HCT116 (cell line): ENCODE data around the gene ANXA7. TPM values are rescaled to one million over a fixed set of nuclear protein-coding genes. Genes with fewer than 3 reads are reported as not detected.

Experiments
- ATAC-seq: fragments of 200-7000 bp; cut with Tn5 transposase; 2 replicates; pipeline ENCODE4 v1.9.1; 2020; ENCODE audit warnings: mild to moderate bottlenecking, moderate library complexity
- Bru-seq: library from RNA; stranded (reverse); fragments of 400-500 nt; gene quantifications from one replicate; lab custom pipeline; 2021; lab: Mats Ljungman, UMichigan
- BruChase-seq, 2 experiments: library from RNA; stranded (reverse); fragments of 400-500 nt; gene quantifications; one replicate each; lab custom pipeline; 2021; lab: Mats Ljungman, UMichigan
- BruUV-seq: library from RNA; stranded (reverse); fragments of 400-500 nt; replicated peaks from 2 replicates; lab custom pipeline; 2021; lab: Mats Ljungman, UMichigan
- CTCF ChIA-PET: fragments of 300-600 bp; sonication (Branson Sonifier 250); formaldehyde crosslinking; loops from one replicate; lab custom pipeline; 2021; ENCODE audit warnings: antibody characterized with exemption; lab: Charles Lee
- POLR2A ChIA-PET: fragments of 300-600, 350-600 bp; sonication (Branson Sonifier 250); formaldehyde crosslinking; loops from one replicate; lab custom pipeline; 2021; ENCODE audit warnings: antibody characterized with exemption; lab: Charles Lee
- RAD21 ChIA-PET, 2 experiments: fragments of 300-600 bp; sonication (Branson Sonifier 250); formaldehyde crosslinking; loops; one replicate each; lab custom pipeline; 2023; ENCODE audit warnings: low total read pairs in 2 of 2; ENCODE audit not compliant: uncharacterized antibody in 2 of 2, unreplicated experiment in 2 of 2, low non-redundant PET in 1 of 2; lab: Charles Lee
- DNase-seq: peaks from one replicate; pipeline ENCODE4 v3.0.0-alpha.2; 2010; ENCODE audit warnings: low read depth, low spot score
- H2AFZ ChIP-seq: fragments of 200-600 bp; shearing (Covaris generic), sonication (generic); 2 replicates; pipeline ENCODE4 v1.6.1; 2017; ENCODE audit warnings: low read depth, mixed run types, mixed read lengths, antibody characterized with exemption, low read length; ENCODE audit not compliant: poor library complexity, severe bottlenecking
- H3K27ac ChIP-seq: 2 replicates; pipeline ENCODE4 v1.5.1; 2012; ENCODE audit warnings: low read depth, low read length
- H3K27me3 ChIP-seq: fragments of 200-600 bp; sonication (generic); 2 replicates; pipeline ENCODE4 v1.6.1; 2016; ENCODE audit warnings: mixed run types, low read length, mixed read lengths; ENCODE audit not compliant: insufficient read depth
- H3K36me3 ChIP-seq, 2 experiments: fragments of 200-500 bp in 1 of 2; fragments of 200-600 bp in 1 of 2; sonication (Bioruptor generic) in 1 of 2; sonication (generic) in 1 of 2; 2 replicates each; pipeline versions ENCODE4 v1.5.1 to v1.6.1; 2014 to 2016; ENCODE audit warnings: low read length in 2 of 2, inconsistent platforms in 1 of 2, mixed read lengths in 1 of 2, mixed run types in 1 of 2; ENCODE audit not compliant: insufficient read depth in 2 of 2, control insufficient read depth in 1 of 2
- H3K4me1 ChIP-seq, 2 experiments: fragments of 200-600 bp in 1 of 2; sonication (generic) in 1 of 2; 2 replicates each; pipeline versions ENCODE4 v1.5.1 to v1.6.1; 2012 to 2017; ENCODE audit warnings: low read length in 2 of 2, inconsistent platforms in 1 of 2, mild to moderate bottlenecking in 1 of 2, mixed read lengths in 1 of 2, mixed run types in 1 of 2, moderate library complexity in 1 of 2; ENCODE audit not compliant: insufficient read depth in 2 of 2, control insufficient read depth in 1 of 2
- H3K4me2 ChIP-seq: fragments of 200-600 bp; sonication (generic); 2 replicates; pipeline ENCODE4 v1.6.1; 2017; ENCODE audit warnings: mixed run types, low read length, mixed read lengths
- H3K4me3 ChIP-seq, 2 experiments: fragments of 200-600 bp in 1 of 2; sonication (generic) in 1 of 2; replicated peaks in 1 of 2; 2 replicates each; pipeline ENCODE4 v1.5.1; 2011 to 2016; ENCODE audit warnings: low read length in 2 of 2, control low read depth in 1 of 2, low read depth in 1 of 2, mild to moderate bottlenecking in 1 of 2, mixed read lengths in 1 of 2, mixed run types in 1 of 2
- H3K79me2 ChIP-seq: fragments of 200-600 bp; sonication (generic); 2 replicates; pipeline ENCODE4 v1.6.1; 2017; ENCODE audit warnings: mild to moderate bottlenecking, mixed run types, low read length, moderate library complexity, mixed read lengths; ENCODE audit not compliant: insufficient read depth
- H3K9ac ChIP-seq: fragments of 200-600 bp; sonication (generic); 2 replicates; pipeline ENCODE4 v1.6.1; 2016; ENCODE audit warnings: low read length, mixed read lengths
- H3K9me2 ChIP-seq: fragments of 200-600 bp; sonication (generic), shearing (Covaris generic); 2 replicates; pipeline ENCODE4 v1.6.1; 2017; ENCODE audit warnings: mixed run types, mild to moderate bottlenecking, moderate library complexity; ENCODE audit not compliant: insufficient read depth
- H3K9me3 ChIP-seq, 2 experiments: fragments of 200-500 bp in 1 of 2; fragments of 200-600 bp in 1 of 2; sonication (Bioruptor generic) in 1 of 2; sonication (generic) in 1 of 2; 2 replicates each; pipeline ENCODE4 v1.6.1; 2014 to 2017; ENCODE audit warnings: low read length in 2 of 2, mixed read lengths in 2 of 2, inconsistent platforms in 1 of 2, low read depth in 1 of 2, mild to moderate bottlenecking in 1 of 2, mixed run types in 1 of 2, moderate library complexity in 1 of 2; ENCODE audit not compliant: control insufficient read depth in 1 of 2, insufficient read depth in 1 of 2
- H4K20me1 ChIP-seq: fragments of 200-600 bp; sonication (generic), shearing (Covaris generic); 2 replicates; pipeline ENCODE4 v1.6.1; 2017; ENCODE audit warnings: mixed run types, mild to moderate bottlenecking, moderate library complexity; ENCODE audit not compliant: insufficient read depth
- ATF3 ChIP-seq: IDR thresholded peaks from 2 replicates; pipeline ENCODE4 v1.6.1; 2012
- CEBPB ChIP-seq: IDR thresholded peaks from 2 replicates; pipeline ENCODE4 v1.6.1; 2012; ENCODE audit warnings: low read depth
- ELF1 ChIP-seq: IDR thresholded peaks from 2 replicates; pipeline ENCODE4 v1.6.1; 2012; ENCODE audit warnings: low read depth, borderline replicate concordance
- FOSL1 ChIP-seq: IDR thresholded peaks from 2 replicates; pipeline ENCODE4 v1.6.1; 2012; ENCODE audit warnings: low read depth
- JUND ChIP-seq: IDR thresholded peaks from 2 replicates; pipeline ENCODE4 v1.6.1; 2012
- MAX ChIP-seq: IDR thresholded peaks from 2 replicates; pipeline ENCODE4 v1.6.1; 2012
- POLR2A ChIP-seq: IDR thresholded peaks from 2 replicates; pipeline ENCODE4 v1.7.0; 2011; ENCODE audit warnings: borderline replicate concordance; ENCODE audit not compliant: insufficient read depth, insufficient read length; ENCODE audit errors: extremely low read depth
- POLR2AphosphoS5 ChIP-seq: IDR thresholded peaks from 2 replicates; pipeline ENCODE4 v1.6.1; 2011; ENCODE audit warnings: mild to moderate bottlenecking, low read depth, low read length, moderate library complexity
- RAD21 ChIP-seq: IDR thresholded peaks from 2 replicates; pipeline ENCODE4 v1.6.1; 2012; ENCODE audit warnings: low read depth, mild to moderate bottlenecking
- SIN3A ChIP-seq: IDR thresholded peaks from 2 replicates; pipeline ENCODE4 v1.6.1; 2012; ENCODE audit warnings: low read depth
- SP1 ChIP-seq: IDR thresholded peaks from 2 replicates; pipeline ENCODE4 v1.6.1; 2012; ENCODE audit warnings: low read depth
- SRF ChIP-seq: IDR thresholded peaks from 2 replicates; pipeline ENCODE4 v1.6.1; 2012; ENCODE audit warnings: low read depth
- TCF7L2 ChIP-seq: IDR thresholded peaks from 2 replicates; pipeline ENCODE4 v1.7.0; 2011; ENCODE audit warnings: borderline replicate concordance, inconsistent platforms; ENCODE audit not compliant: insufficient read depth, insufficient read length; ENCODE audit errors: extremely low read depth
- YY1 ChIP-seq: IDR thresholded peaks from 2 replicates; pipeline ENCODE4 v1.6.1; 2011; ENCODE audit warnings: low read length, low read depth, moderate library complexity, mild to moderate bottlenecking; ENCODE audit not compliant: insufficient replicate concordance; ENCODE audit errors: extremely low read depth
- ZBTB33 ChIP-seq: IDR thresholded peaks from 2 replicates; pipeline ENCODE4 v1.6.1; 2011; ENCODE audit warnings: mild to moderate bottlenecking, low read length, moderate library complexity; ENCODE audit not compliant: insufficient replicate concordance; ENCODE audit errors: extremely low read depth
- ZFX ChIP-seq: fragments of 450-650 bp; IDR thresholded peaks from 2 replicates; pipeline ENCODE4 v1.6.1; 2017
- ZNF274 ChIP-seq: fragments of 200-500 bp; sonication (Bioruptor generic); IDR thresholded peaks from 2 replicates; pipeline ENCODE4 v1.6.1; 2014; ENCODE audit warnings: mild to moderate bottlenecking, low read depth, low read length, inconsistent platforms
- intact Hi-C: fragments of 100-400 bp; cut with micrococcal nuclease; formaldehyde crosslinking; loops from 2 replicates; pipeline ENCODE4 v1.10.0; 2022
- long read RNA-seq: library from polyadenylated mRNA; unstranded; transcript quantifications from one replicate; pipeline ENCODE4 v2.0.0, GENCODE V29; 2021; ENCODE audit not compliant: unreplicated experiment
- polyA plus RNA-seq: library from polyadenylated mRNA; unstranded; fragments of >200 nt; gene quantifications from 2 replicates; pipeline ENCODE4 v1.2.1, GENCODE V29; 2012; ENCODE audit warnings: missing spikeins
- total RNA-seq: library from RNA; stranded (reverse); gene quantifications from one replicate; pipeline ENCODE4 v1.2.1, GENCODE V29; 2021; ENCODE audit not compliant: unreplicated experiment
- TF ChIP-seq, protein P1 (sequence below): IDR thresholded peaks from 2 replicates; pipeline ENCODE4 v1.6.1; 2012; ENCODE audit warnings: low read depth

ANXA7 gene
- total RNA-seq (105 TPM), Bru-seq, nascent RNA (percentile 93 among the genes with signal in this experiment), BruChase-seq, experiment 1, labeled RNA remaining after a 6-hour chase (percentile 91 among the genes with signal in this experiment), BruChase-seq, experiment 2, labeled RNA remaining after a 2-hour chase (percentile 85 among the genes with signal in this experiment)
- polyA plus RNA-seq = 73.1 and 85.0 TPM in 2 replicates
- long read RNA-seq, transcript ANXA7-202 (13 exons, 2,452 nt) = major isoform, 156 of 256 reads
- long read RNA-seq, partial matches to known transcripts = 65 of 256 reads
- long read RNA-seq, other reads (novel, unspliced or antisense) = 34 of 256 reads

GRCh38 chr10:73413528-73414229 lies at the start of gene ANXA7:
ANXA7 (minus strand) TSS chr10:73414058; CDS start chr10:73400856, 13,202 bp downstream.
- peak; percentile 97 for ATAC-seq
- ChIA-PET RAD21 (no interaction called here), POLR2A (interaction anchor here (0.8 to 1.6 kb wide), 2 partner anchors 150 to 166 kb away, joined by 5 read pairs; partner anchors contain the start of gene DNAJC9), CTCF (interaction anchor here (1.4 kb wide), 1 partner anchor 16 kb away, joined by 6 read pairs; no protein-coding TSS in a partner anchor)
- peak within 1 kb of the TSS; percentile 91 to 96 for H3K4me3 ChIP-seq
- TSS peak; percentile 61 for BruUV-seq
- peak within 1 kb of the TSS; percentile 78 for H2AFZ ChIP-seq
- H3K9ac ChIP-seq = peak within 1 kb of the TSS; percentile 94
- no peaks in the 10 kb centered on the region for H3K9me3 ChIP-seq
- intact Hi-C loops = loop anchor here (2.0 to 5.0 kb wide), 2 partner anchors 84 to 167 kb away; partner anchors contain the start of genes DNAJC9 and PPP3CB
- H3K27me3 ChIP-seq = no peaks in the 10 kb centered on the region
- DNase-seq = peak; percentile 68
- peaks cover 6% of the 10 kb centered on the region; the same call in 1 of the 2 replicates for H4K20me1 ChIP-seq
- H3K9me2 ChIP-seq = no peaks in the 10 kb centered on the region
- H3K36me3 ChIP-seq = no peaks in the 10 kb centered on the region
- peaks cover 50% of the 10 kb centered on the region for H3K79me2 ChIP-seq
- peaks cover 6 to 21% of the 10 kb centered on the region in 2 experiments for H3K4me1 ChIP-seq
- H3K4me2 ChIP-seq = peak within 1 kb of the TSS; percentile 94
- H3K27ac ChIP-seq = peak within 1 kb of the TSS; percentile 90
- TF ChIP-seq POLR2AphosphoS5 (peak; percentile 82), SRF (no peak), SIN3A (peak; percentile 75), FOSL1 (no peak), JUND (no peak), RAD21 (no peak), MAX (peak; percentile 76), TCF7L2 (no peak), POLR2A (peak; percentile 63), ZFX (peak; percentile 78; the same call in 1 of the 2 replicates), ZBTB33 (no peak), YY1 (peak; percentile 65), ZNF274 (no peak), CEBPB (no peak), ATF3 (no peak), SP1 (peak; percentile 18; the same call in 1 of the 2 replicates), ELF1 (no peak)
- TF ChIP-seq, protein P1, sequence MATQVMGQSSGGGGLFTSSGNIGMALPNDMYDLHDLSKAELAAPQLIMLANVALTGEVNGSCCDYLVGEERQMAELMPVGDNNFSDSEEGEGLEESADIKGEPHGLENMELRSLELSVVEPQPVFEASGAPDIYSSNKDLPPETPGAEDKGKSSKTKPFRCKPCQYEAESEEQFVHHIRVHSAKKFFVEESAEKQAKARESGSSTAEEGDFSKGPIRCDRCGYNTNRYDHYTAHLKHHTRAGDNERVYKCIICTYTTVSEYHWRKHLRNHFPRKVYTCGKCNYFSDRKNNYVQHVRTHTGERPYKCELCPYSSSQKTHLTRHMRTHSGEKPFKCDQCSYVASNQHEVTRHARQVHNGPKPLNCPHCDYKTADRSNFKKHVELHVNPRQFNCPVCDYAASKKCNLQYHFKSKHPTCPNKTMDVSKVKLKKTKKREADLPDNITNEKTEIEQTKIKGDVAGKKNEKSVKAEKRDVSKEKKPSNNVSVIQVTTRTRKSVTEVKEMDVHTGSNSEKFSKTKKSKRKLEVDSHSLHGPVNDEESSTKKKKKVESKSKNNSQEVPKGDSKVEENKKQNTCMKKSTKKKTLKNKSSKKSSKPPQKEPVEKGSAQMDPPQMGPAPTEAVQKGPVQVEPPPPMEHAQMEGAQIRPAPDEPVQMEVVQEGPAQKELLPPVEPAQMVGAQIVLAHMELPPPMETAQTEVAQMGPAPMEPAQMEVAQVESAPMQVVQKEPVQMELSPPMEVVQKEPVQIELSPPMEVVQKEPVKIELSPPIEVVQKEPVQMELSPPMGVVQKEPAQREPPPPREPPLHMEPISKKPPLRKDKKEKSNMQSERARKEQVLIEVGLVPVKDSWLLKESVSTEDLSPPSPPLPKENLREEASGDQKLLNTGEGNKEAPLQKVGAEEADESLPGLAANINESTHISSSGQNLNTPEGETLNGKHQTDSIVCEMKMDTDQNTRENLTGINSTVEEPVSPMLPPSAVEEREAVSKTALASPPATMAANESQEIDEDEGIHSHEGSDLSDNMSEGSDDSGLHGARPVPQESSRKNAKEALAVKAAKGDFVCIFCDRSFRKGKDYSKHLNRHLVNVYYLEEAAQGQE = no peak
